Hematopoietic multipotent progenitor cell treated with erythropoietin and hydrocortisone succinate and interleukin-3 and kit ligand, for 8 days (in vitro differentiated cells): Measurements from ENCODE around the gene GDF10.

Experiments
- DNase-seq: peaks from one replicate; pipeline ENCODE4 v3.0.0-alpha.2; 2015

The GDF10 gene

DNA sequence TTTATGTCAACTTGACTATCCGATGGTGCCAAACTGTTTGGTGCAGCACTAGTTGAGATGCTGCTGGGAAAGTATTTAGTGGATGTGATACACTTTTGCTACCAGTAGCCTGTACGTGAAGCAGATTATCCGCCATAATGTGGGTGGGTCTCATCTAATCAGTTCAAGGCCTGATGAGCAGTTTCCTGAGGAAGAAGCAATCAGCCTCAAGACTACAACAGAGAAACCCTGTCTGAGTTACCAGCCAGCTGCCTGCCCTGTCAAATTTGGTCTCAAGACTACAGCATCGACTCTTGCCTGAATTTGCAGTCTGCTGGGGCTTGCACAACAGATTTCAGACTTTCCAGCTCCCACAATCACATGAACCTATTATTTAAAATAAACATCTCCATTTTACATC lies 37.3 kb downstream of the GDF10 start:
- DNase-seq, result no peak

DNA sequence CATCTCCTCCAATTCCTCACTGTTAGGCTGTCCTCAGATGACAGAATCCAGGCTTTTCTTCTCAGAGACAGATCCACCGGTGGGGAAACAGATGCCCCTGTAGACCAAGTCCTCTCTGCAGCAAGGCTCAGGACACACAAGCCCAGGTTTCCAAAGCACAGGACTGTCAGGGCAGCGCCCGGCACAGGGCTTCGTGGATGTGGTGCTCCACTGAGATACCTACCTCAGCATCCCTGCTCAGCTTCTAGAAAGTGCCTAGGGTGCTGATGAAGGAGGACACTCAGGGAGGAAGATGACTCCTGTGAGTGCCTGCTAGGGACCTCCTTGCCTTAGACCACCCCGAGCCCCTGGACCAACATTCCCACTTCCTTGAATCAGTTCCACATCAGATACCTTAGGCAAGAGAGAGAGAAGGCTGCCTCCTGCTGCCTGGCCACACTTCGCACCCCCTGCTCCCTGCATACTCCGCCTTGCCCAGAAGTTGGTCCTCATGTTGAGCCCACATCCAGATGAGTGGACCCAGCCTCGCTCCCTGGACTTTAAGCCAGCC lies 39.3 kb downstream of the GDF10 start:
- no peak for DNase-seq

DNA sequence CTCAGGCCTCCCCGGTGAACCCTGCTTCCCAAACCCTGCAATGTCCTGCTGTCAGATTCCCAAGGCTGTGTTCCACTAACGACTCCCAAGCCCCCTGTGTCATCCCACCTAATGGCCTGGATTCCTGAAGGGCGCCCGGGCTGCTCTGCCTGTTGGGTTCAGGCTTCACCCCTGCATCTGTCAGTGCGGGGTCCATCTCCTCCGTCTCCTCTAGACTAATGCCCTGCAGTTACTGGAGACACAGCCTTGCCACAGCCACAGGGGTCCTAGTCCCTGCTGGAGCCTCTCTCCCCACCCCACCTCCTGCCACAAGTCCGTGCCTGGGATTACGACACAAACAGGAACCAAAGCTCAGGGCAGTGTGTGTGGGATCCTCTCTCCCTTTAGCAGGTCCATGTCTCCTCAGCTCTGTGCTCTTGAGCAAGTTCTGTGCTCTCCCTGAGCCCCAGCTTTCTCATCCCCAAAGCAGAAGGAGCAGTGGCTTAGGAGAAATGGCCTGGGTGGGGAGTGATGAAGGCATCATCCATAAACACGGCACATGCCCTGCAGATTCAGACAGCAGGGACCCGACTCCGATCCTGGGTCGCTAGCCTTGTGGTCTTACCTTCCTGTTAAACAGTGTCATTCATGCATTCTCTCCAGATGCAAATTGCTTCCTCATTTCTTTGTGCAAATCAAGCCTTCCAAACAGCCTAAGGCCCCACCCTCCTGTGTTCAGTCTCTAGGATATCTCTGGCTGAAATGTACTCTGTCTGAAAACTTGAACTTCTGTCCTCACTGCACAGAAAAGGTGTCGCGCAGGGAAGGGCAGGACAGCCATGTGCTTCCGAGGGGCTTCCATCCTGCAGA lies 40.0 kb downstream of the GDF10 start:
- no peak for DNase-seq

DNA sequence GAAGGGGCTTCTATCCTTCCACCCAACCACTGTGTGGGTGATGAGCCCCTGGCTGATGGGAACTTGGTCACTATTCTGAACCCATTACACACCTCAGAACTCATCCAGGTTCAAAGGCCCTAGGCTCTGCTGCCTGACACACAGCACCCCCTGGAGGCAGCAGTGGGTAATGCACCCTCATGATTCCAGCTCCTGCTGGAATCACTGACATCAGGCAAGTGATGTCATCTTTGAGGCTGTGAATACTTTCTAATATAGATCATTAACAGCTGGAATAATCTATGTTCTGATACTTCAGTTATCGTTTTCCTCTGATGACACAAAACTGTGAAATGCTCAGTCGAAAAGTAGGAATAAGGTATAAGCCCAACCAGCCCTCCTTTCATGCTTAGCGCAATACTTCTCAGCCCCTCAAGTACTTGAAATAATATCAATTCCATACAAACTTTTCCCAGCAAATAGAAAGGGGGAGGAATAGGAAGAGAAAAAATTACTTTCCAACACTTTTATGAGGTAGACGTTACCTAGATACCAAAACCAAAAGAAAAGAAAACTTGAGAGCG lies 40.7 kb downstream of the GDF10 start:
- peak; percentile 61 for DNase-seq

DNA sequence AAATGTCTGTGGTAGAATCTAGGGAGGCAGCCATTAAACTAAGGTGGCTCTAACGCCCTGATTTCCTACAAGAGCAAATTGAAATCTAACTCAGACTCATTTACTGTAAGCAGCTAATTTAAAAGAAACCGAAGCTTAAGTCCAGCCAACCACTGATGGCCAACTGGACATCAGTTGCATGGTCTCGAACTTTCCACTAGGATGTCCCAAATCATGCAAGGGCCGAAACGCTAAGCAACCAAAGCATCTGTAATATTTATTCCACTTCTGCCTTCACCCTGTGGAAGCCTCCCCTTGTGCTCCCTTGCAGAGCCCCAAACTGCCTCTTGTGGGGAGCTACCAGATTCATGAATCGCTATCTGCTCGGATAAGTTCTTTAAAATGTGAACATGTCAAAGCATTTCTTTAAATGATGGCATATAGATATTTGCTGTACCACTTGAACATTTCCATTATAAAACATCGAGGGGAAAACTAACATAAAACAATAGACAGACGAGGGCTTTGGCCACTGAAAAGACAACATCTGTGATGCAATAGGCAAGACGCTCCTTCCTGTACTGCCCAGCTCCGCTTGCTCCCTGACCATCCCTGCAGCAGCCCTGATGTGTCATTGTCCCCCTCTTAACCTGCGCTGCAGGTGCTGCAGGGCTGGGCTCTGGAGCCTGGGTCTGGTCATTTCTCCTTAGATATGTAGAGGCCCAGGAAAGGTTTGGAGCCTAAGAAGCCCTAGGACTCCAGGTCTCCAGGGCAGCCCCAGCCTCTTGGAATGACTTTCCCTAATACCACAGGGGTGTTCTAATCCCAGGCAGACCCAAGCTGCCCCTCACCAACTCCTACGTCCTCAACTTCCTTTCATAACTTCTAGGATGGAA lies 45.2 kb downstream of the GDF10 start:
- DNase-seq, result no peak

DNA sequence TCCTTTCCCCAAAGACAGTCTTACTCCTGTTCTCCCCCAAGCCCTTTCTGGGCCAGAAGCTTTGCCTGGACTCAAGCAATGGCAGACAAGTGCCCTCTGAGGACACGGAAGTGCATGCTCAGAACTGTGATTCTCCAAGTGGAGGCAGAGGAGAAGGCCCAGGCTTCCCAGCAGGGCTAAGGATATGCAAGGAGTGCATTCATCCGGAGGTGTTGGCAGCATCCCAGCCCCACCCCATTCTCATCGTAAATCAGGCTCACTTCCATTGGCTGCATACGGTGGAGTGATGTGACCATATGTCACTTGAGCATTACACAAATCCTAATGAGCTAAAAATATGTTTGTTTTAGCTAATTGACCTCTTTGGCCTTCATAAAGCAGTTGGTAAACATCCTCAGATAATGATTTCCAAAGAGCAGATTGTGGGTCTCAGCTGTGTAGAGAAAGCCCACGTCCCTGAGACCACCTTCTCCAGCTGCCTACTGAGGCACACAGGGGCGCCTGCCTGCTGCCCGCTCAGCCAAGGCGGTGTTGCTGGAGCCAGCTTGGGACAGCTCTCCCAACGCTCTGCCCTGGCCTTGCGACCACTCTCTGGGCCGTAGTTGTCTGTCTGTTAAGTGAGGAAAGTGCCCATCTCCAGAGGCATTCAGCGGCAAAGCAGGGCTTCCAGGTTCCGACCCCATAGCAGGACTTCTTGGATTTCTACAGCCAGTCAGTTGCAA lies 46.7 kb downstream of the GDF10 start:
- DNase-seq, result no peak

DNA sequence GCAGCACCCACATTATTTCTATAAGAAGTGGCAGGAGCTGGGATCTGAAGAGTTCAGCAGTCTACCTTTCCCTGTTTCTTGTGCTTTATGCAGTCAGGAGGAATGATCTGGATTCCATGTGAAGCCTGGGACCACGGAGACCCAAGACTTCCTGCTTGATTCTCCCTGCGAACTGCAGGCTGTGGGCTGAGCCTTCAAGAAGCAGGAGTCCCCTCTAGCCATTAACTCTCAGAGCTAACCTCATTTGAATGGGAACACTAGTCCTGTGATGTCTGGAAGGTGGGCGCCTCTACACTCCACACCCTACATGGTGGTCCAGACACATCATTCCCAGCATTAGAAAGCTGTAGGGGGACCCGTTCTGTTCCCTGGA lies 47.3 kb downstream of the GDF10 start:
- no peak for DNase-seq

DNA sequence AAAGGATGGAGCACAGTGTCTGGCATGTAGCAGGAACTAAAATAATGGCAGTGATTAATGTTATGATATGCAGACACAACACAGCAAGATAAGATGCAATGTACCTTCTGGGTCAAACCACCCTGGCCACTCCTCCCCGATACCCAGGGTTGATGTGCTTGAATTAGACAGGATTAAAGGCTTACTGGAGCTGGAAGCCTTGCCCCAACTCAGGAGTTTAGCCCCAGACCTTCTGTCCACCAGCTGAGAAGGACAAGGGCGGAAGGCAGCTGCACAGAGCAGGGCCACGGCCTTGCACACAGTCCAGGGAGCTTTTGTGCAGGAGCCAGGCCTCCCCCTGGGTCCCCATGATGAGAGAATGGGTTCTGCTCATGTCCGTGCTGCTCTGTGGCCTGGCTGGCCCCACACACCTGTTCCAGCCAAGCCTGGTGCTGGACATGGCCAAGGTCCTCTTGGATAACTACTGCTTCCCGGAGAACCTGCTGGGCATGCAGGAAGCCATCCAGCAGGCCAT lies 48.2 kb downstream of the GDF10 start, which contains the start of gene RBP3:
Gene RBP3 (plus strand): TSS at position 226 of the 514 bp plus-strand sequence. CDS start 122 bp downstream, at position 348.
- no peak for DNase-seq

DNA sequence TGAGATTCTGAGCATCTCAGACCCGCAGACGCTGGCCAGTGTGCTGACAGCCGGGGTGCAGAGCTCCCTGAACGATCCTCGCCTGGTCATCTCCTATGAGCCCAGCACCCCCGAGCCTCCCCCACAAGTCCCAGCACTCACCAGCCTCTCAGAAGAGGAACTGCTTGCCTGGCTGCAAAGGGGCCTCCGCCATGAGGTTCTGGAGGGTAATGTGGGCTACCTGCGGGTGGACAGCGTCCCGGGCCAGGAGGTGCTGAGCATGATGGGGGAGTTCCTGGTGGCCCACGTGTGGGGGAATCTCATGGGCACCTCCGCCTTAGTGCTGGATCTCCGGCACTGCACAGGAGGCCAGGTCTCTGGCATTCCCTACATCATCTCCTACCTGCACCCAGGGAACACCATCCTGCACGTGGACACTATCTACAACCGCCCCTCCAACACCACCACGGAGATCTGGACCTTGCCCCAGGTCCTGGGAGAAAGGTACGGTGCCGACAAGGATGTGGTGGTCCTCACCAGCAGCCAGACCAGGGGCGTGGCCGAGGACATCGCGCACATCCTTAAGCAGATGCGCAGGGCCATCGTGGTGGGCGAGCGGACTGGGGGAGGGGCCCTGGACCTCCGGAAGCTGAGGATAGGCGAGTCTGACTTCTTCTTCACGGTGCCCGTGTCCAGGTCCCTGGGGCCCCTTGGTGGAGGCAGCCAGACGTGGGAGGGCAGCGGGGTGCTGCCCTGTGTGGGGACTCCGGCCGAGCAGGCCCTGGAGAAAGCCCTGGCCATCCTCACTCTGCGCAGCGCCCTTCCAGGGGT lies 48.9 kb downstream of the GDF10 start:
- no peak for DNase-seq

DNA sequence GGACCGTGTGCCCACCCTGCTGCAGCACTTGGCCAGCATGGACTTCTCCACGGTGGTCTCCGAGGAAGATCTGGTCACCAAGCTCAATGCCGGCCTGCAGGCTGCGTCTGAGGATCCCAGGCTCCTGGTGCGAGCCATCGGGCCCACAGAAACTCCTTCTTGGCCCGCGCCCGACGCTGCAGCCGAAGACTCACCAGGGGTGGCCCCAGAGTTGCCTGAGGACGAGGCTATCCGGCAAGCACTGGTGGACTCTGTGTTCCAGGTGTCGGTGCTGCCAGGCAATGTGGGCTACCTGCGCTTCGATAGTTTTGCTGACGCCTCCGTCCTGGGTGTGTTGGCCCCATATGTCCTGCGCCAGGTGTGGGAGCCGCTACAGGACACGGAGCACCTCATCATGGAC lies 49.5 kb downstream of the GDF10 start:
- no peak for DNase-seq

DNA sequence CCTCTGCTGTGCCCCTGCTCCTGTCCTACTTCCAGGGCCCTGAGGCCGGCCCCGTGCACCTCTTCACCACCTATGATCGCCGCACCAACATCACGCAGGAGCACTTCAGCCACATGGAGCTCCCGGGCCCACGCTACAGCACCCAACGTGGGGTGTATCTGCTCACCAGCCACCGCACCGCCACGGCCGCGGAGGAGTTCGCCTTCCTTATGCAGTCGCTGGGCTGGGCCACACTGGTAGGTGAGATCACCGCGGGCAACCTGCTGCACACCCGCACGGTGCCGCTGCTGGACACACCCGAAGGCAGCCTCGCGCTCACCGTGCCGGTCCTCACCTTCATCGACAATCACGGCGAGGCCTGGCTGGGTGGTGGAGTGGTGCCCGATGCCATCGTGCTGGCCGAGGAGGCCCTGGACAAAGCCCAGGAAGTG lies 50.0 kb downstream of the GDF10 start:
- no peak for DNase-seq

DNA sequence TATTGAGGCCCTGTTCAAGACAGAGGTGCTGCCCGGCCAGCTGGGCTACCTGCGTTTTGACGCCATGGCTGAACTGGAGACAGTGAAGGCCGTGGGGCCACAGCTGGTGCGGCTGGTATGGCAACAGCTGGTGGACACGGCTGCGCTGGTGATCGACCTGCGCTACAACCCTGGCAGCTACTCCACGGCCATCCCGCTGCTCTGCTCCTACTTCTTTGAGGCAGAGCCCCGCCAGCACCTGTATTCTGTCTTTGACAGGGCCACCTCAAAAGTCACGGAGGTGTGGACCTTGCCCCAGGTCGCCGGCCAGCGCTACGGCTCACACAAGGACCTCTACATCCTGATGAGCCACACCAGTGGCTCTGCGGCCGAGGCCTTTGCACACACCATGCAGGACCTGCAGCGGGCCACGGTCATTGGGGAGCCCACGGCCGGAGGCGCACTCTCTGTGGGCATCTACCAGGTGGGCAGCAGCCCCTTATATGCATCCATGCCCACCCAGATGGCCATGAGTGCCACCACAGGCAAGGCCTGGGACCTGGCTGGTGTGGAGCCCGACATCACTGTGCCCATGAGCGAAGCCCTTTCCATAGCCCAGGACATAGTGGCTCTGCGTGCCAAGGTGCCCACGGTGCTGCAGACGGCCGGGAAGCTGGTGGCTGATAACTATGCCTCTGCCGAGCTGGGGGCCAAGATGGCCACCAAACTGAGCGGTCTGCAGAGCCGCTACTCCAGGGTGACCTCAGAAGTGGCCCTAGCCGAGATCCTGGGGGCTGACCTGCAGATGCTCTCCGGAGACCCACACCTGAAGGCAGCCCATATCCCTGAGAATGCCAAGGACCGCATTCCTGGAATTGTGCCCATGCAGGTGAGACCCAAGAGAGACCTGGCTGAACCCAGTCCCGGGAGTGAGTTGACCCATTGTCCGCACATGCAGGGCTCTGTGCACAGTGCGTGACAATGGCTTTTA lies 51.0 kb downstream of the GDF10 start:
- DNase-seq, result no peak

DNA sequence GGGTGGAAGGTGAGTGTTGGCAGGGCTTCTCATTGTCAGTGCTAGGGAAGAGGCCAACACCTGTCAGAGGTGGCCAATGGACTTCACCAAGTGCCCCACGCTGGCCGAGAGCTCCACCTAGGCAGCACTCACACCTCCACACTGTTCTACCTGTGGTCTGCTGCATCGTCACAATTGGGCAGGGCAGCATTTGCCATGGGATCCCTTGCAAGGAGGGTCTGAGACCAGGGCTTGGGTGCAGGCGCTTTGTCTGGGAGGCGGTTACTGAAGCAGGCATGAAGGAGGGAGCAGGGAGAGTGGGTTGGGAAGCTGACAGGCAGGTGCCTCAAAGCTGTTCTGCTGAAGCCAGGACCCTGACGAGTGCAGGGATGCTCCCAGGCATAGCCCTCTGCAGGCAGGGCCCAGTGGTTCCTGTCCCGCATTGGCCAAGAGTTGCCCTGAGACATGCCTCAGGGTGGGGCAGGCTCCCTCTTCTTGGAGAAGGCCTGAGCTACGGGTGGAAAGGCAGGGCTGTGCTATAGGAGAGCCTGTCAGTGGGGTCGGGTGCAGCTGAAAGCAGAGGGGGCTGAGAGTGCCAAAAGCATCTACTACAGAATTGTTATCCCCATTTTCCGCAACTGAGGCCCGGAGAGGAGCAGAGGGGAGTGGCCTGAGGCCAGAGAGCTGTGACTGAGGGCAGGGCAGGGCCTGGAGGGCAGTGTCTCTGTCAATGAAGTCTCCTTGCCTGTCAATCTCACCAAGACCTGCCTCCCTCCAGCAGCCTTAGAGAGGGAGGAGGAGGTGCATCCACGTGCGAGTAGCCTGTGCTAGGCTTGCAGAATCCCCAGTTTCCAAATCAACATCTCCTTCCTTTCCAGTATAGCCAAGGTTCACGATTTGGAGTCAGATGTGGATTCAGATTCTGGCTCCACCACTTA lies 52.2 kb downstream of the GDF10 start:
- DNase-seq, result no peak

DNA sequence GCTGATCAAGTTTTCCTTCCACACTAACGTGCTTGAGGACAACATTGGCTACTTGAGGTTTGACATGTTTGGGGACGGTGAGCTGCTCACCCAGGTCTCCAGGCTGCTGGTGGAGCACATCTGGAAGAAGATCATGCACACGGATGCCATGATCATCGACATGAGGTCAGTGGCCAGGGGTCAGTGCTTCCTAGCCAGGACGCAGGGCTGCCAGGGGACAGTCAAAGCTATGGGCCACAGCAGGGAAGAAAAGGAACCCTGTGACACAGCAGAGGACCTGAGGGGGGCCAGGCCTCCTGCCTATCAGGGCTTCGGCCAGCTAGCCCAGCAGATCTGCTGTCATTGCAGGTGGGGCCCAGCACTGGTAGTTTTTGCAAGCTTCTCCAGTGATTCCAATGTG lies 53.4 kb downstream of the GDF10 start:
- no peak for DNase-seq

DNA sequence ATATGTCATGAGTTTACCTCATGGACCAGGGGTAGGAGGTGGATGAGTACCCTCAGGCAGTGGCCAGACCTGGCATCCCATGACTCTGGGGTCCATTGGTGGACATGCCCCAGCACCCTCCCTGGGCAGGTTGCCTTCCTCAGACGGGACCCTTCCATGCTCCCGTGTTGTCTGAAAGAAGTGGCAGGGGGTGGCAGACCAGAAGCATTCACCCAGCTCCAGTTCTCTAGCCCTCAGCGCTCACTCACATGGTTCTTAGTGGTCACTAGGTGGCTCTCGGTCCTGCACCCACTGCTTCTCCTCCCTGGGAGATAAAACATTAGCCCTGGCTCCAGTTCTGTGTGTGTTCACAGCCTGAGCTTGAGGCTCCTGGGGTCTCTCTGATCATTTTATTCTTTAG lies 54.2 kb downstream of the GDF10 start:
- no peak for DNase-seq

DNA sequence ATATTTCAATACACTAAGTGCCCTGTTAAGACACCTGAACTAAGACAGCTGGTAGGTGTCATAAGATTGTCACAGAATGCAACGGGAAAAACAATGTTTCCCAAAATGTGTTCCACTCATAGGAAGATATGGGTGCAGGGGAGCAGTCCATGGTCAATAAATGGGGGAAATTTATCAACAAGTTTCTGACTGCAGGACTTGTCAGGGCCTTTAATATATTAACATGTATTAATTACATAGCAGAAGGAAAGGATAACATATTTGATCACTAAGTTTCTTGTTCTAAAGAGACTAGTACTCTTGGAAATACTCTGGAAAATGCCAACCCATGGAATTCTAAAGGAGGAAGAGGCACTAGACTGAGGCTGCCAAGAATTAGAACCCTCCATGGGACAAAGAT lies 54.9 kb downstream of the GDF10 start:
- no peak for DNase-seq

DNA sequence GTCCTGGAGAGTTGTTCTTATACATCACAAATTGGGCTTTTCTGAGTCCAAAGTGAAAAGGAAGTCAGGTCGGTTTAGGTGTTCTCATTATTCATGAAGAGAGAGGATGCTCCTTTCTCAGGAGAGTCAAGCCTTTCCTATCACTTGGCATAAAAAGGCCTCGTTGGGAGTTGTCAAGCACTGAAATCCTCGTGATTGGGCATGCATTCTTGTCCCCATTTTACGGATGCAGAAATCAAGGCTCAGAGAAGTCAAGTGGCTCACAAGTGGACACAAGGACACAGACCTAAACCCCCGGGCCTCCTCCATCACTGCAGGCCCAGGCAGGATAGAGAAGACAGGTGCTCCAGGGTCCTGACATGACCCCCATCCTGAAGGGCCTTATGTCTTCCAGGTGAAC lies 56.7 kb downstream of the GDF10 start:
- no peak for DNase-seq

DNA sequence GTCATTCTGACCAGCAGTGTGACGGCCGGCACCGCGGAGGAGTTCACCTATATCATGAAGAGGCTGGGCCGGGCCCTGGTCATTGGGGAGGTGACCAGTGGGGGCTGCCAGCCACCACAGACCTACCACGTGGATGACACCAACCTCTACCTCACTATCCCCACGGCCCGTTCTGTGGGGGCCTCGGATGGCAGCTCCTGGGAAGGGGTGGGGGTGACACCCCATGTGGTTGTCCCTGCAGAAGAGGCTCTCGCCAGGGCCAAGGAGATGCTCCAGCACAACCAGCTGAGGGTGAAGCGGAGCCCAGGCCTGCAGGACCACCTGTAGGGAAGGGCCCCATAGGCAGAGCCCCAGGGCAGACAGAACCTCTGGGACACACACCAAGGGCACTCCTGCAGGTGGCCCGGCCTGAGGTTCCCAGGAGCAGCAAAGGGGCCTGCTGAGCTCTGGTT lies 57.2 kb downstream of the GDF10 start:
- DNase-seq, result no peak

DNA sequence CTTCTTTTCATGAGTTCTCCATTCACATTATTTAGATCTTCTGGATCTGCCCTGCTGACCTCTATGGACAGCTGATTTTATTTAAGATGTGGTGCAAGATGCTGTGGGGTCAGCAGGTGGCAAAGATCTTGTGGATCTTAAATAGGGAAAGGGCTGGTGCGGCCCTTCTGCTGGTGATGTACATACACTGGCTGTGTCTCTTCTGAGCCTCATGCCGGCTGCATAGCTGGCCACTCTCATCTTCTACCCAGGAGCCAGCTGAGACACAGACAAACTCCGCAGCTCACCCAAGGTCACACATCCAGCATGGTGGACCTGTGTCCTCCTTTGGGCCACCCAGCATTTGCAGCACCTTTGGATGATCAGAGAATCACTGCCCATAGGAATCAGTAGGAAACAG lies 57.9 kb downstream of the GDF10 start:
- no peak for DNase-seq
